GM21529 (cell line): ENCODE data around the gene TTN.

ENCODE experiments used
- ATAC-seq: cut with Tn5 transposase; IDR thresholded peaks from one replicate; pipeline ENCODE4 v1.9.1; 2021; ENCODE audit not compliant: unreplicated experiment

TTN gene

DNA sequence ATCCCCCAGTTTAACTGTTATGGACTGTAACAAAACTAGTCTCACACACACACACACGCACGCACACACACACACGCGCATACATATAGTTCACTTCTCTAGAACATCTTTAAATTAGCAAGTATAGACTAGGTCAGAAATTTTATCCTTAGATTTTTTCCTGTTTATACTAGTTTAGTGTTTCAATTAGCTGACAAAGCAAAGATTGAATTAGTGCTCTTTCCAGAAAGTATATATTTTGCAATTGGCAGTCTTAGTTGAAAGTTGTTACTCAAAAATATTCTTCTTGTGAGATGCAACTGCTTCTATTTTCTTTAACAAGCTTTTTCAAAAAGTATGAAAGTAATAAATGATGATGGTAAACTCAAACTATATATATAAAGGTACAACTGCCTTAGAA, 304.5 kb downstream of the TTN start:
- ATAC-seq, result no peak

DNA sequence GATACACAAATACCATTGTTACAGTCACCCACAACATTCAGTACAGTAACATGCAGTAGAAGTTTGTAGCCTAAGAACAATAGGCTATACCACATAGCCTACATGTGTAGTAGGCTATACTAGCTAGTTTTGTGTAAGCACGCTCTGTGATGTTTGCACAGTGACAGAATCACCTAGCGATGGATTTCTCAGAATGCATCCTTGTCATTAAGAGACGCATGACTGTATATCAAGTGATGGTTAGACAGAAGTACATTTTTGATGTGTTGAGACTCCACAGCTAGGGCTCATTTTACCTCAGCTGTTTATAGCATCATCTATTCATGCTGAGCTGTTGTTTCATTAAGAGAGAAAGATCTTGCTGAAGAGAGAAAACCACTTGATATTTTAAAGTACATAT, 307.6 kb downstream of the TTN start:
- no peak for ATAC-seq

DNA sequence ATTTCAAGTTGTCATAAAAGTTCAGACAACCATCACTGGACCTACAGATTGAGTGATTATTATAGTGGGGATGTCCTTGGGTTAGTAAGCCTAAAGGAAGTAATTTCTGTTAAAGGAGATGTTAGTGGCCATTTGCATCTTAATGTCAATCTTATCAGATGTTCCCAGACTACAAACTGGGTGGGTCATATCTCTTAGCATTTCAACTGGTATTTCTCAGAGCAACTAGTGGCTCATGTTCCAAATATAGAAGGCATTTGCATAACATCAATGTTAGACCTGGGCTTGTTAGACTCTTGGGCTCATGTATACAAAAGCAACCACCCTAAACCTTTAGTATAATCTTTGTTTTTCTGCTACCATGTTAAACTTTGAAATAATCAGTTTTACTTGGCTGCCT, 309.1 kb downstream of the TTN start:
- ATAC-seq, result peak; percentile 61

DNA sequence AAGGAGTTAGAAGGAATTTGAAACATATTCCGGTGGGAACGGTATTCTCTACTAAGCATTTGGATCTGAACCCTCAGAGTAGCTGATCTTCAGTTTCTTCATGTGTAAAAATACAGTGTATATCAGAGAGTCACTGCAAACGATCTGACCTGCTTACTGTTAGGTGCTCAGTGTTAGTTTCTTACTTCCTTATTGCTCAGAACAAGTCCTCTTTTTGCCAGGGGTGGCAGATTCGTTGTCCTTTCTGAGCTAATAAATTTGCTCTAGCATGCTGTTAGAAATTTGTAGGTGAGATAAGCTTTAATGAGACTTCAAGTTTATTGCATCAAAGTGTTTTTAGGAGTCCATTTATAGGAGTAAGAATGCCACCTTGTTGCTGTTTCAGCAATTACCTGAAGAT, 311.2 kb downstream of the TTN start:
- ATAC-seq, result no peak

DNA sequence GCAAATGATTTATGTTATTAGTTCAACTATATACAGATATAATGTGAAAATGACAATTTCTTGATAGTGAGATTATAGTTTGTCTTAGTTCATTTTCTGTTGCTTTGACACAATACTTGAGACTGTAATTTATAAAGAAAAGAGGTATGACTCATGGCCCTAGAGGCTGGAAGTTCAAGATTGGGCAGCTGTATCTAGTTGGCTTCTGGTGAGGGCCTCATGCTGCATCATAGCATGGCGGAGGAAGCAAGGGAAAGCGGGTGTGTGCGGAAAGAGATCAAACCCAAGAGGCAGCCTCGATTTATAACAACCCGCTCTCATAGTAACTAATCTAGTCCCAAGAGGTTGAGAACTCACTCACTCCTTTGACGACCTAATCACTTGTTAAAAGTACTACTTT, 315.6 kb downstream of the TTN start:
- no peak for ATAC-seq

DNA sequence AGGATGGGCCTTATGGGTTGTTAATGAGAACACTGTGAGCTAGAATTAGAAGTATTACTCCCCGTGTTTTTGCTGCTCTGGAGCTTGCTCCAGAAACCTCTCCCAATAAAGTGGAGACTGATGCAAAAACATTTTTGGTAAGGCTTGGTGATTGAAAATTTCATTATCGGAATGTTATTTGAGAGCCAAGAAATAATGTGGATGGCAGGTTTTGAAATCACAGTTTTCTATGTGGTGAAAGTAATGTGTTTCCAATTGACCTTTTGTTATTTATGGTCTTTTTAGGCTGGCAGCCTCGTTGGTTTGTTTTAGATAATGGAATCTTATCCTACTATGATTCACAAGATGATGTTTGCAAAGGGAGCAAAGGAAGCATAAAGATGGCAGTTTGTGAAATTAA, 321.9 kb downstream of the TTN start:
- ATAC-seq, result no peak

DNA sequence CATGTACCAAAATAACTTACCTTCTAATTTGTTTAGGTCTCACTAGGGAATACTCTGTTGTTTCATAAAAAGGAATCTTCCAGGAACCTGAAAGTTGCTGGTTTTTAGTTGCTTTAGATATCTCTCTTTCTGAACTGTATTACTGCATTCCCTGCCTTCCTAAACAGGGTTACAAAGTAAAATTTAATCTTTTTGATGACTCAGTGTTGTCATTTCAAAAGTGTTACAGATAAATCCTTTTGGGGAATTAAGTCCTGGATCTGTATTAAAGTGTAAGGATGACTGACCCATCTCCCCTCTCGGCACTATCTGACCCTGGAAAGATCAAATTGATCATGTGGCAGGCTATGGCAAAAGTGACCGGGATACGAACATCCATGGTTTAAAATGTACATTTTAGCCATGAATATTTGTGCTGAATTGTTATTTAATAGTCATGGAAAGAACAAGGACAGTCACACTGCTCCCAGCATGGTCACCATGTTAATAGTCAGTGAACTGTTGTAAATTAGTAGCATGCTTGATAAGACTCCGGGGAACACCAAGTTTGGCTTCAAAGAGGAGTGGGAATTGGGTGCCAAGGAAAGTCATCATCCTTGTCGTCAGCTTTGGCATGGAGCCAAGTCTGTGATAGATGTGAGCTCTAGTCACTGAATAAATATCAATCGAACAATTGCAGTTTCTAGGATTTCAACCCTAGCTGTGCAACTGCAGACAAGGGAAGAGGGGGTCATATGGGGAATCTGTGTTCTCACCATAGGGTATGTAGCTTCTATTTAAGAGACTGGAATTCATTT, 322.8 kb downstream of the TTN start:
- no peak for ATAC-seq

DNA sequence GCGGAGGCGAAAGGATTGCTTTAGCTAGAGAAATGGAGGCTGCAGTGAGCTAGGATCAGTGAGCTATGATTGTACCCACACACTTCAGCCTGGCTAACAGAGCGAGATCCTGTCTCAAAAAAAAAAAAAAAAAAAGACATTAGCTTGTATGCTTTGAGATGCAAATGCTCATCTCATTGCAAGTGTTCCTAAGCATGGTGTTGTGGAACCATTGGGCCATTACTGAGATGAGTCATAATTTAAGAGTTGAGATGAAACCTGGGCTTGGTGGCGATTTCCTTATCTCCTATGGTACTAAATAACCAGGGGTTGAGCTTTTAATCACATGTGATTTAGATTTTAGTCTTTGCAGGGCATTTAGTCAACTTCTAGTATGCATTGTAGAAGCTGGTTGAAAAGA, 324.8 kb downstream of the TTN start:
- peak; percentile 27 for ATAC-seq

DNA sequence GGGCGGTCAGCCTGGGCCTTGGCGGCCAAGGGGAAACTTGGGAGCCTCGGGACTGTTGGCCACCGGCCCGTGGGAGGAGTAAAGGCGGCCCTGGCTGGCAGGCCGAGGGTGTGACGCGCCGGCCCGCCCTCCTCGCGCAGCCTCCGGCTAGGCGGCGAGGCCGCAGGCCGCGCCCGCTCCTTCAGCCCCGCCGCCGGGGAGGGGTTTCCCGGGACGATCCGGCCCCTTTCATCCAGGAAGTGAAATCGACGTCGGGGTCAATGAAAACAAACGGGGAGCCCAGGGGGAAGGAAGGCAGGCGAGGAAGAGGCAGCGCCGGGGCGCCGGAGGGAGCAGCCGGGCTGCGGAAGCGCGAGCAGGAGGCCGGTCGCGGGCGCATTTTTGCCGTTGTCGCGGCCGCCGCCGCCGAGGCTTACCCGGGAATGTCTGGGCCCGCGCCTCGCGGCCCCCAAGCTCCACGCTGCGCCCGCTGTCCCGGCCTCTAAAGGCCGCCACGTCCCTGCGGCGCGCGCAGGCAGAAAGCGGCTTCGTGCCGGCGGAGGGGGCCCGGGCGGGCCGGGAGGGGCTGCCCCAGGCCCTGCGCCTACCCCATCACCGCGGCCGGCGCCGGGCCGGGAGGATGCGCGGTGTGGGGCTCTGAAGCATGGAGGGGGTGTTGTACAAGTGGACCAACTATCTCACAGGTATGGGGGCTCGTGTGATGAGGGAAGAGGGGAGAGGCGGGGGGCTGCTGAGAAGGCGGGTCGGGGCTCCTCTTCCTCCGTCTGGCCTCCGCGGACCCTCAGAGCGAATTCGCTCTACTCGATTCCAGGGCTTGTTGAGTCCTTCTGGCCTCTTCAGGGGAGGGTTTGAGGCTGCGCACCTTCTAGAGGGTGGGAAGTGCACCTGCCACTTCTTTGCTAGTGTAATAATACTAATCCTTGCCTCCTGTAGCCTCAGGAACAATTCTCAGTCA, 326.7 kb downstream of the TTN start, which contains the start of gene PLEKHA3:
Gene PLEKHA3 (plus strand): TSS at position 231 of the 955 bp plus-strand sequence. CDS start 413 bp downstream, at position 644.
- peak; percentile 67 for ATAC-seq

DNA sequence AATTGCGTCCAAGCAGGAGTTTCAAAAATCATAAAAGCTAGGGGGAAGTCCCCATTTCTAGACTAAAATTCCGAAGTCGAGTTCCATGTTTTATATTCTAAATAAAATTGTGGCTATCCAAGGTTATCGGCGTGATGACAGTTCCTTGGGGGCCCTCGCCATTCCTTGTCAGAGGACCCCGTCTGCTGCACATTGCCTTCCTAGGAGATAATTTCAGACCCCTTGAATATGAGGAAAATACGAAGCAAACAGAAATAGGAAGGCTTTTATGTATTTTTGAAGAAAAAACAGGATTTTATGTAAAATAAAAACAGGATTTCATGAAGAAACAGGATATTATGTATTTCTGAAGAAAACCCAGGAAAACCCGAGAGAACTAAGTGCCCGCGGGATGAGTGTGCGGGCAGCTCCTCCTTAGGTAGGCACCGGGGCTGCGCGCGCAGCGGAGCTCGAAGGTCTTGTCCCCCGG, 327.4 kb downstream of the TTN start:
- no peak for ATAC-seq

DNA sequence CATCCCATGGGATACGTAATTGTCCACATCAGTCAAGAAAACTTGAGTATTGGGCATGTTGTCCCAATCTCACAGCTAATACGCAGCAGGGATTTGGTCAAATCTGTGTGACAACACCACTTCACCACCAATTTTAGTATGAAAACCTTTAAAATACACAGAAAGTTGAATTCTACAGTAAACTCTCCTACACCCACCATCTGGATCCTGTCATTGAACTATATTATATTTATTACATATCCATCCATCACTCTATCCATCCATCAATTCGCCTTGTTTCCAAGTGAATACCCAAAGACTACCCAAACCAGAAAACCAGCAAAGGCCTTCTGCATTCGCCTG, 328.0 kb downstream of the TTN start:
- ATAC-seq, result no peak

DNA sequence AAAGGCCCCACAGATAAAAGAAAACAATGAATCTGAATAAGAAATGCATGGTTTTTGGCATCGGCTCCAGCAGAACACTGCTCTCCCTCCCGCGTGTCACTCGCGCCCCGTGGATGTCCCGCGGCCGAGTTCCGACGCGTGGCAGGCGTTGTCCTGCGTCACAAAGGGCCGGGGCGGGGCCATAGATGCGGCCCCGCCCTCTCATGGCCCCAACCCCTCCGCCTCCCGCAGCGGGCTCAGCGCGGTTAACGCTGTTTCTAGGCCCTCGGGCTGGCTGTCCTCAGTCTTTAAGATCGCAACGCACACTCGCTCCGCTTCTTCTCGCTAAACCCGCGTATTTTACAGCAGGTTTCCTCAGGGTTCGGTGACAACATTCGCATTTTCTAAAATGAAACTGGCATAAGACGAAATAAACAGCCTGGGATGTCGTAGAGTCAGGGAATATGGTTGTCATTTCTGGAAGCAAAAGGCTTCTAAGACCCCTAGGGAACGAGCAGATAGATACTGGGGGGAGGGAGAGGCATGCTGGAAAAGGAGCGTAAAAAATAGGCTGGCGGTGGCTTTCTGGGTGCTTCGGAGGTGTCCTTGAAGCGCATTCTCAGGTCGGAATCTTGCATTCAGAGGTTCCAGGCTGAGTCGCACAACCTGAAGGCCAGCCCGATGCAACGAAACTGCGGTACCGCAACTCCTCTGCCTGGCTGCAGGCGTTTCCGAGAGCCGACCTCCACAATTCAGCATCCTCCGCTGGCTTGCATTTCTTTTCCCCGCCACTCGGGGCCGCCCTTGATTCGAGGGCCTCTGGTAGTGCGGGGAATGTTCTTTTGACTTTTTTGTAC, 328.6 kb downstream of the TTN start, which contains the start of gene FKBP7:
Gene FKBP7 (minus strand): TSS at position 162 of the 836 bp plus-strand sequence. CDS start 101 bp downstream, at position 61.
- peak; percentile 41 for ATAC-seq

DNA sequence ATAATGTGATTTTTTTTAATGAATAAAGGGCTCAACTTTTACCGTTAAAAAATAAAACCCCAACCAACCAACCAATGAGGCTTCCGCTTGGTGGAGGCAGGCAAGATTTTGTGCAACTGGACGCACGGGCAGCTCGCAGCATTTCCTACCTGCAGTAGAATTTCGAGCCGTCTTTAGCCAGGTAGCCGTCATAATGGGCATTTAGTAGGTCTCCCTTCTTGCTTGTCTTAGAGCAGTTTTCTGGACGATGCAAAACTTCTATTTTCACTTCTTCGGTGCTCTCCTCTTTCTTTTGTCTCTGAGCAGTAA, 329.1 kb downstream of the TTN start:
- ATAC-seq, result no peak

DNA sequence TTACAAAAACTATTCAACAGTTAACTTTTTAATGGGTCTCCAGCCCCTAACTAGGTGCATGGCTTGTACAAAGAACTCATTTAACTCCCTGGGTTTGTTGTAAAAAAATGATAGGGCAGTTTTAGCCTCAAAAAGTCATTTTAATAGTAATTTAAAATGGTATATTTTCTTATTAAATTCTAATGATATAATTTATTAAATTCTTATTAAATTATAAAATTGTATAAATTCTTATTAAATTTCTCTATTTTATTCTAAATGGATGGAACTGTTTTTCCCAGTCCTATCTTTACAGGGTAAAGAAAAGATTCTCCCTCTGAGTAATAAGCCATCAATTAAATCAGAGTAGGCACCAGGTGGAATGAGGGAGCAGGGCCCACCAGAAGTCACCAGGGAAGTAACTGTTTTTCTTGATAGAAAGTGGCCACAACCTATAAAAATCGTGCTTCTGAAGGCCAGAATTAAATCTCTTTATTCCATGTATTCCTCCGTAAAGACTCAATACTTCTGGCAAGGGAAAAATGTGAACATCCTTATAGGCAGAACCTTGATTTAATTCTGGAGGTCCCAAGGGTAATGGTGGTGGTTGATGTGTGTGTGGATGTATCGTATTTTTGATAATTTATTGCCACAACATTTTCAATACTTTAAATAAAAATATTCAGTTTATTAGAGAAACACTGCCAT, 329.6 kb downstream of the TTN start:
- ATAC-seq, result no peak

DNA sequence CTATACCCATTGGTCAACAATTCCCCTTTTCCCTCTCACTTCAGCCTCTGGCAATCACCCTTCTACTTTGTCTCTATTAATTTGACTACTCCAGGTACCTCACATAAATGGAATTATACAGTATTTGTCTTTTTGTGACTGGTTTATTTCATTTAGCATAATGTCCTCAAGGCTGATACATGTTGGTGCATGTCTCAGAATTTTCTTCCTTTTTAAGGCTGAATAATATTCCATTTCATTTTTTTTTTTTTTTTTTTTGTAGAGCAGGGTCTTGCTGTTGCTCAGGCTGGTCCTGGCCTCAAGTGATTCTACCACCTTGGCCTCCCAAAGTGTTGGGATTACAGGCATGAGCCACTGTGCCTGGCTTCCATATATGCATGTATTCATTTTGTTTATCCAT, 330.7 kb downstream of the TTN start:
- ATAC-seq, result no peak
